ENCODE results near the gene EIF2A.
"Not testable (repeated sequence)": the region's sequence is repeated elsewhere in the genome, so short reads cannot be mapped to it uniquely, and the experiment has no call there.

Gene EIF2A

GRCh38 chr3:150603153-150603979 lies 56.8 kb downstream of the EIF2A start, which contains the start of gene SELENOT:
Gene SELENOT, plus strand, starts transcription at chr3:150603321. Its CDS starts 42 bp downstream, at chr3:150603363.
- DNase-seq = peak; percentile 94

GRCh38 chr3:150603980-150604319 lies 57.4 kb downstream of the EIF2A start:
- no peak for DNase-seq

DNA sequence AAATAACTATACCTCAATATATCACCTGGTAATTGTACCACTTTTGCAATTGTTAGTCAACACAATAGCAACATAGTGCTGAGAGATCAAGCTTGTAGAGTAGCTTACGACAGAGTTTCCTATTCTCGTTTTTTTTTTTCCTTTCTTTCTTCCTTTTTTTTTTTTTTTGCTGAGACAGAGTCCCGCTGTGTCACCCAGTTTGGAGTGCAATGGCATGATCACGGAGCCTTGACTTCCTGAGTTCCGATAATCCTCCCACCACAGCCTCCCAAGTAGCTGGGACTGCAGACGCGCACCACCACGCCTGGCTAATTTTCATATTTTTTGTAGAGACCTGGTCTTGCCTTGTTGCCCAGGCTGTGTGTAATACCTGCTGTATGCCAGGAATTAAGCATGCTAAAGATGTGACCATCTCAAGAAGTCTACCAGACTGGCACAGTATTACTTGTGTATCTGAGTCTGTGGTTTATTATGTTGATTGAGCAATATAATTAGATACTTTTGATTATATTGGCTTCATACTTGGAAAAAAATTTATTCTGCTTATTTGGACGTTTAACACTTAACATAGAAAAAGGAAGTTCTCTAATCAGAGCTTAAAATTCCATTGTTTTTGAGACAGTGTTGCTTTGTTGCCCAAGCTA lies 59.5 kb downstream of the EIF2A start:
- DNase-seq = no peak

- no peak for DNase-seq
Observed at GRCh38 chr3:150607267-150608065, 60.9 kb downstream of the EIF2A start.

DNA sequence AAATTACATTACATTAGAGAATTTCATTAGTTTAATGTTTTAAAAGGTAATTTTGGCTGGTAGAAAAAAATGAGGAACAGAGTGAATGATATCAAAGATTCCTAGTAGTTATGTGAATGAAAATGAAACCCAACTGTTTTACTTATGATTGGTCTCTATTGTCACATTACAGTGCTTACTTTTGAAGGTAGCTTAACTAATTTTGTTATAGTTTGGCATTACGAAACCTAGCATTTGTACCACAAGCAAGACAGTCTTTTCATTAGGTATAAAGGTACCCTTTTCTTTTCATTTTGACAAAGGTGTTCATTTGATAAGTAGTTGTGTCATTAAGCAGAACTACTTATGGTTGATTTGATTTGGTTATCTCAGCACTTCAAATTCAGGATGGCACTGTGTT lies 63.4 kb downstream of the EIF2A start:
- no peak for DNase-seq

GRCh38 chr3:150610785-150611184 lies 64.2 kb downstream of the EIF2A start:
- DNase-seq = no peak

DNA sequence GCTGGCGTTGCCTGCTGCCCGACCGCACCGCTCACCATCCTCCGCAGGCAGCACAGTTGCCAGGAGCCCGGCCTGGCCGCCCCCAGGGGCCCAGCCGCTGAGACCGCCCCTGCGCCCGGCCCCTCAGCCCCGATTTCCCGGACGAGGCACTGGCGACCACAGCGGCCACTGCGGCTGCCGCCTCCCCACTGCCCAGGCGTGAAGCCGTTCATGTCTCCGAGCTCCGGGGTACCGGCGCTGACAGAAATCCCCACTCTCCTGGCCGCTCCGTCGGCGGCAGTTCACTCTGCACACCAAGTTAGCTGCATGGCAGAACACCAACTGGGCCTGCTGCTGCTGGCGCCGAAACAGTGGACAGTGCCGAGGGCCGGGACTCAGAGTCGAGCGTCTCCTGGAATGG lies 65.1 kb downstream of the EIF2A start:
- no peak for DNase-seq

GRCh38 chr3:150612494-150612893 lies 65.9 kb downstream of the EIF2A start:
- no peak for DNase-seq

DNA sequence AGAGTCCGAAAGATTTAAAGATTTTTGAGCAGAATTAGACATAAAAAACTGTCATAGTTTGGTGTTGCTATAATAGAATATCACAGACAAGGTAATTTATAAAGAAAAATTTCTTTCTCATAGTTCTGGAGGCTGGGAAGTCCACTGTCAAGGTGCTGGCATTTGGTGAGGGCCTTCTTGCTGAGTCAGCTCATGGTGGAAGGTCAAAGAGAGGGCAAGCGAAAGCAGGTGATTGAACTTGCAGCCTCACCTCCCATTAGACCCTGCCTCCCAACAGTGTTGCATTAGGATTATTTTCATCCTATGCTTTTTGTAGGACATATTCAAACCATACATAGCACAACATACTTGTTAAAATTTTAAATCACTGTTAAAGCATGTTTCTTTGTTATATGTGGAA lies 66.4 kb downstream of the EIF2A start:
- no peak for DNase-seq

DNA sequence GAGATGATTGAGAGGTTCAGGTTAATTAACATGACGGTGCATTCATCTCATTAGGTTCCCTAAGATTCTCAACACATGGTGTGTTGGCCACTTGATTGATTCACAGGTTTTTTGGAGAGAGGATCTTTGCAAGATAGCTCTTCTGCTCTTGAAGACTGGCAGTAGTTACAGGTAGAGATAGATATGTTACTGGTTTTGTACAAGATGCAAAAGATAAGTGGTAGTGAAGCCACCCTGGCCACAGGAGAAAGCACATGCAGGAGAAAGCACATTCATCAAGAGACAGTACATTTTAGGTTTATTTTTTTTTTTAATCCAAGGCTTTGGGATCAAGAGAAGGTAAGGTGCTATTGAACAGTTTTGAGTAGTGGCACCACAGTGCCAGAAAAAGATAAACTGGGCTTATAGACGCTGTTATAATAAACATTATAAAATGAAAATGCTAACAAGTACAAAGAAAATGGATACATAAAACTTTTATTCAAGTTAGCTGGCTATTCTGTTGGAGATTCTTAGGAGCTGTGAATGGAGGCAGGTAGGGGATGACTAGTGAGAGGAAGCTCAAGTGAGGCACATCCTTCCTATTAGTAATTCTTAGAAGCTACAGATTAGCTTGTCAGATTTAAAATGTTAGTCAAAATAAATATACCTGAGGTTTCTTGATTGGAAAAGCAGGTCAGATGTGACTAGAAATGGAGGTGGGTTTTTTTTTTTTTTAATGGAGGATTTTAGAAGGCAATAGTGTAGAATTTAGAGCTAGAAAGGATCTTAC lies 67.3 kb downstream of the EIF2A start:
- no peak for DNase-seq

GRCh38 chr3:150620002-150620689 lies 73.6 kb downstream of the EIF2A start:
- DNase-seq = no peak

DNA sequence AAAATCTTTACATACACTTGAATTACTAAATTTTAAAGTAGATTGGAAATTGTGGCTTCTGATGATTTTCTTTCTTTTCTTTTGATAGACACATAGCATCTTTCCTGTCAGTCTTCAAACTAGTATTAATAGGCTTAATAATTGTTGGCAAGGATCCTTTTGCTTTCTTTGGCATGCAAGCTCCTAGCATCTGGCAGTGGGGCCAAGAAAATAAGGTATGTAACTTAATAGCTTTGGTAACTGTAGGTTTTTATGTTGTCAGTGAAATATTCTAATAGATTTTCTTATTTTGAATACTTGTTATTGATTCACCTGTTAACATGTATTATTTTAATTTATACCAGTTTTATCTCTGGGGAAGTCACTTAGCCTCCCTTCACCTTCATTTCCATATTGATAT lies 76.4 kb downstream of the EIF2A start:
- DNase-seq = not testable (repeated sequence)

DNA sequence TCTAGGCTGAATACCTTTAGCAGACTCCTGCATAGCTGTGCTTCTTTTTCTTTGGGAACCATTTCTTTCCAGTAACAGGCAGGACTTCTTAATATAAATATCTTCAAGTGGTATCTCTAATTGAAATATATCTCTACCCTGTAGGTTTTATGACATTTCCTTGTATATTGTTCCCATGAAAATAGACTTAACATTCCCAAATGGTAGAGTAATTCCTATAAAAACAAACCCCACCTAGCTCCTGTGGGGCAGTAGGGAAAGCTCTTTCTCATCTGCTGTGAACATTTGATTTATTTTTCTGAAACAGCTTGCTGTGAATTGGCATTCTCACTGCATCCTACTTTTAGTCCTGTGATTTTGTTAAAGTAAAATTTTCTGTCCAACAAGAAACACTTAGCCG lies 77.4 kb downstream of the EIF2A start:
- no peak for DNase-seq

- DNase-seq = no peak
Observed at GRCh38 chr3:150626148-150626930, 79.8 kb downstream of the EIF2A start.

DNA sequence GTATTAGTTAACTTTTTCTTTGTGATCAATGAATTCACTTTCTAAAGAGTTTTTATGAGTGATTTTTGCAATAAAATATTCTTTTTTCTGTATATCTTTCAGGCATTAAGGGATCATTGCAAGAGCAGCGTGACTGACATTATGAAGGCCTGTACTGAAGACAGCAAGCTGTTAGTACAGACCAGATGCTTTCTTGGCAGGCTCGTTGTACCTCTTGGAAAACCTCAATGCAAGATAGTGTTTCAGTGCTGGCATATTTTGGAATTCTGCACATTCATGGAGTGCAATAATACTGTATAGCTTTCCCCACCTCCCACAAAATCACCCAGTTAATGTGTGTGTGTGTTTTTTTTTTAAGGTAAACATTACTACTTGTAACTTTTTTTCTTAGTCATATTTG lies 81.0 kb downstream of the EIF2A start:
- no peak for DNase-seq

DNA sequence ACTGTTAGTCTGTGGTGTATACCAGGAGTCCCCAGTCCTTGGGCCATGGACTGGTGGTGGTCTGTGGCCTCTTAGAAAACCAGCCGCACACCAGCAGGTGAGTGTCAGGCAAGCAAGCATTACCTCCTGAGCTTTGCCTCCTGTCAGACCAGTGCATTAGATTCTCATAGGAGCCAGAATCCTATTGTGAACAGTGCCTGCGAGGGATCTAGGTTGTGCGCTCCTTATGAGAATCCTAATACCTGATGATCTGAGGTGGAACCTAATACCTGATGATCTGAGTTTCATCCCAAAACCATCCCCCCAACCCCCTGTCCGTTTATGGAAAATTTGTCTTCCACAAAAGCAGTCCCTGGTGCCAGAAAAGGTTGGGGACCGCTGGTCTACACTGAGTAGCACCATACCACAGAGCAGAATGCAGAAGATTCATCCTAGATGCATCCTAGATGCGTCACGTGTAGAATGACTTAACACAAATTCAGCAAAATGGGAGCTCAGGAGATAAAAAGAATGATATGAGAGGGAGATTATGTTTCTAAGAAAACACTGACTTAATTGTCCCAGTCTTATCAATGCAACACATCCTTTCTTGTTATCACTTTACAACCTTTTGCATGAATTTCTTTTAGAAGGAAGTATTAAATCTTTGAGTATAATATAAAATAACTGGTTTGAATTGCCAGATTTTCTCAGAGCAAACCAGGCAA lies 85.1 kb downstream of the EIF2A start:
- no peak for DNase-seq

GRCh38 chr3:150635076-150635475 lies 88.5 kb downstream of the EIF2A start:
- no peak for DNase-seq

DNA sequence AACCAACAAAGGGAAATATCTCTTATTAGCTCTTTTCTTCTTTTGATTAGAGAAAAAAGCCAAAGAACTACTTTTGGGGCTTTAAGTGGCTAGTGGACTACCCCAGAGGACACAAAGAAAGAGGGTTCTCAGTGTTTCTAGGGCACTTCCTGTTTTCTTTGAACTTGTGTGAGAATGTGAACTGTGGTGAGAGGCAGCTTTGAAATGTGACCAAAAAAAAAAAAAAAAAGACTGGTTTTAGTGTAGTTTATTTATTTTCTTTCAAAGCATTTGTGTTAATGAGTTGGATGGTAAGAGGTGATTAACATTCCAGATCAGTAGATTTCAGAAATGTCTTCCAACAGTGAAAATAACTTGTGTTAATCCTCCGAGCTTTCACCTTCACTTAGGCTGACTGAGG lies 88.9 kb downstream of the EIF2A start:
- no peak for DNase-seq
